Heart right ventricle (tissue), 16 donors: ENCODE measurements around the gene ABRACL. TPM values are rescaled to one million over a fixed set of nuclear protein-coding genes. Genes with fewer than 3 reads are reported as not detected.

Source experiments
- ATAC-seq, 8 donors: fragments of 200-7000 bp; cut with Tn5 transposase; one replicate each; pipeline ENCODE4 v1.9.1; 2020; ENCODE audit warnings: mild to moderate bottlenecking in 8 of 8, moderate library complexity in 8 of 8, moderate number of reproducible peaks in 1 of 8
- DNase-seq, 2 donors: peaks; one replicate each; pipeline ENCODE4 v3.0.0-alpha.2; 2020
- H3K27ac ChIP-seq, 10 donors: fragments of 200-600 bp; sonication (generic) in 2 of 10; one replicate each; pipeline versions ENCODE4 v1.5.0 to v1.8.0; 2020 to 2022; ENCODE audit warnings: mild to moderate bottlenecking in 3 of 10
- H3K27me3 ChIP-seq, 7 donors: fragments of 200-600 bp; one replicate each; pipeline ENCODE4 v1.8.0; 2021 to 2022; ENCODE audit warnings: mild to moderate bottlenecking in 2 of 7
- H3K36me3 ChIP-seq, 9 donors: fragments of 200-600 bp; sonication (generic) in 1 of 9; one replicate each; pipeline versions ENCODE4 v1.5.0 to v1.8.0; 2020 to 2022; ENCODE audit warnings: mild to moderate bottlenecking in 2 of 9
- H3K4me1 ChIP-seq, 9 donors: fragments of 200-600 bp; sonication (generic) in 1 of 9; one replicate each; pipeline versions ENCODE4 v1.5.0 to v1.8.0; 2020 to 2022; ENCODE audit warnings: mild to moderate bottlenecking in 4 of 9
- H3K4me3 ChIP-seq, 10 donors: fragments of 200-600 bp; sonication (generic) in 2 of 10; one replicate each; pipeline versions ENCODE4 v1.5.0 to v1.8.0; 2020 to 2022; ENCODE audit warnings: mild to moderate bottlenecking in 7 of 10, moderate library complexity in 2 of 10
- H3K9me3 ChIP-seq, 11 donors: fragments of 200-600 bp in 10 of 11; sonication (generic) in 2 of 11; one replicate each; pipeline versions ENCODE4 v1.5.0 to v1.8.0; 2013 to 2022; ENCODE audit warnings: mild to moderate bottlenecking in 2 of 11, control low read depth in 1 of 11, moderate library complexity in 1 of 11
- WGBS, 2 donors: extraction: QIAGEN DNeasy Blood & Tissue Kit; methylation state at CpG; one replicate each; pipeline ENCODE4 v1.1.7; 2013; ENCODE audit warnings: inconsistent platforms in 1 of 2; 5-methylcytosine and 5-hydroxymethylcytosine counted together
- intact Hi-C, 10 donors: fragments of 100-400 bp; cut with DNase I; formaldehyde crosslinking; loops; one replicate each; pipeline versions ENCODE4 v1.11.1 to v1.14.2; 2022
- polyA plus RNA-seq, 2 donors: library from polyadenylated mRNA; stranded (reverse); fragments of 200-250 nt; gene quantifications; one replicate each; pipeline ENCODE4 v1.2.3, GENCODE V29; 2013
- total RNA-seq, 10 donors: library from RNA; stranded (reverse); fragmentation: NEBNext Ultra II Directional in 3 of 10; extraction: Animal tissue kit (Norgen Biotek cat#: 25700) in 3 of 10; gene quantifications; one replicate each; pipeline versions ENCODE4 v1.2.1 to v1.2.4, GENCODE V29; 2021 to 2023
- TF ChIP-seq, protein P1 (sequence below), 9 donors: fragments of 200-600 bp; sonication (generic) in 2 of 9; IDR thresholded peaks; one replicate each; pipeline versions ENCODE4 v1.5.0 to v1.8.0; 2021 to 2022; ENCODE audit warnings: antibody characterized with exemption in 9 of 9, mild to moderate bottlenecking in 5 of 9, moderate library complexity in 1 of 9
- donor health status: Arrhythmogenic right ventricular cardiomyopathy.
- donor health status: ischemic (EF 13 %, LVEDD 7.1; RV severe dilation, severe dysfunction).
- donor health status: healthy with polysubstance abuse.
- donor health status: DM: no; HTN: yes; CAD: no.
- donor health status: DM: no; HTN: no; CAD: no.
- donor health status: ischemic (EF 25% LVEDD 6.9; RV normal size, moderate dysfunction).
- donor health status: ischemic (EF 25% LVEDD 5.7; RV mildly dilated, moderate dysfunction).
- donor health status: healthy.
- donor health status: DM: yes; HTN: yes; CAD: no.
- donor health status: Ischemic cardiomyopathy.
- donor health status: ischemic (EF 35%, LVEDD 5.7; RV mildly dilated, moderate dysfunction).
- donor health status: nonischemic (EF 11% LVEDD 7.7; RV severe dilation, severe dysfunction).
- donor health status: DM: yes; HTN: yes; CAD: no.
- donor health status: PGD.
- donor health status: ischemic (EF 29% LVEDD 5.4; RV normal size, mild dysfunction).
- donor health status: nonischemic (EF 23%, LVEDD 6.1; RV moderate dilation, normal function).

The ABRACL gene
- total and polyA plus RNA-seq, 12 donors, result 2.6 to 20.8 (median 5.6) TPM

DNA sequence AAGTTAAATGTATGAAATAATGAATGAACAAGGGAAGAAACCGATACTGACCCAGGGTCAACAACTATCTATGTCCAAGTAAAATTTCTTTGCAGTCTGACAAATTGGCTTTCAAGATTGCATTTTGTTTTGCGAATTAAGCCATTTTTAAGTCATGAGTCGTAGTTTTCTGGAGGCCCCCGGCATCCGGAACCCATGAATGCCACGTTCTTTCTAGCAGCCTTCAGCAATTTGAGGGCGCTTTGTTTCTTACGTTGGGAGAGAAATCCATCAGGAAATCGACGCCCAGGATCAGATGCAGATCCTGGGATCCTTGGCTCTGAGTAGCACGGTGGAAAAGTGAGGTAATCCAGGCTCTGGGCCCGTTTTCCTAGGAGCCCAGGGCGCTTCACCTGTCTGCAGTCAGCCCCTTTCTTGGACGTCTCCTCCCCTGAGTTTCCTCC lies 309 bp upstream of the ABRACL start:
- 2% methylated on average over 14 of the region's 14 CpGs for WGBS, 2 donors
- no peak for ATAC-seq

DNA sequence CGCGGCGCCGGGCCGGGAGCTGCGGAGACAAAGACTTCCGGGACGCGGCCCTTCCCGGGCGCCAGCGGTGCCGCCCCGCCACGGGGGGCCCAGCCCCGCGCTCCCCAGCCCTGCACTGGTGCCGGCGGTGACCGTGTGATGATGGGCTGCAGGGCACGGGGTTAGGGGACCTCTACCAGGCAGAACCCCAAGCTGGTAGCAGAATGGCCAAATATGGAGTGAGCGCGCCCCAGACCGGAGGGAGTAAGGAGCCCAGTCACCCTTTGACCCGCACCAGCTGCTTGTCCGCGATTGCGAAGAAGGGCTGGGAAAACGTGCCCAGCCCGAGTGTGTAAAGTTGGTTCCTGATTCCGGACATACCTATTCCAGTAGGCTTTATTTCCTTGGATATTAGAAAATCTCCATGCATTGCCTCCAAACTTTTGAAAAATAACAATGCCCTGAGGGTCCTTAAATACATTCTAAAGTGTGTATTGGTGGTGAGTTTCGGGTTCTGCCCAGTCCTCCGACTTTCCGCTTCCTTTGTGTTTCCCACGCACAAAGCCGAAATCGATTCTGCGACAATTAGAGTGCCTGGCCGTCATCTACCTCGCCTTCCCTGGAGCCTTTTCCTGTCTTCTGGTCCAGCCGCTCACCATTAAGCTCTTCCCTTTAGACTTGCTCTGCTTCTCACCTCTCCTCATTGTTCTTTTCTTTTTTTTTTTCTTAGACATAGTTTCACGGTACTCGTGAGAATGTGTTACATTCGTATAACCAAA lies 1.1 kb downstream of the ABRACL start:
- intact Hi-C loops, result loop anchor here in 3 of 10 donors (5.0 to 10.0 kb wide), 3 partner anchors 42 to 335 kb away; partner anchors contain the start of gene REPS1 (in 1 of the 3)

More for the DNA sequence above, 309 bp upstream of the ABRACL start:
- Histone ChIP-seq H3K27ac (peak overlapping the region; percentile 38 to 96 (median 89)), H3K9me3 (no peaks in the 10 kb centered on the region), H3K36me3 (no peaks in the 10 kb centered on the region), H3K4me3 (peak overlapping the region; percentile 85 to 97 (median 95)), H3K4me1 (peaks cover 0 to 49% (median 18%) of the 10 kb centered on the region in 9 donors), H3K27me3 (no peaks in the 10 kb centered on the region)
- intact Hi-C loops, result loop anchor here in 2 of 10 donors (5.0 to 10.0 kb wide), 2 partner anchors 41 to 87 kb away; partner anchors contain the start of gene REPS1 (in 1 of the 2)
- DNase-seq, result no peak
- TF ChIP-seq, protein P1, sequence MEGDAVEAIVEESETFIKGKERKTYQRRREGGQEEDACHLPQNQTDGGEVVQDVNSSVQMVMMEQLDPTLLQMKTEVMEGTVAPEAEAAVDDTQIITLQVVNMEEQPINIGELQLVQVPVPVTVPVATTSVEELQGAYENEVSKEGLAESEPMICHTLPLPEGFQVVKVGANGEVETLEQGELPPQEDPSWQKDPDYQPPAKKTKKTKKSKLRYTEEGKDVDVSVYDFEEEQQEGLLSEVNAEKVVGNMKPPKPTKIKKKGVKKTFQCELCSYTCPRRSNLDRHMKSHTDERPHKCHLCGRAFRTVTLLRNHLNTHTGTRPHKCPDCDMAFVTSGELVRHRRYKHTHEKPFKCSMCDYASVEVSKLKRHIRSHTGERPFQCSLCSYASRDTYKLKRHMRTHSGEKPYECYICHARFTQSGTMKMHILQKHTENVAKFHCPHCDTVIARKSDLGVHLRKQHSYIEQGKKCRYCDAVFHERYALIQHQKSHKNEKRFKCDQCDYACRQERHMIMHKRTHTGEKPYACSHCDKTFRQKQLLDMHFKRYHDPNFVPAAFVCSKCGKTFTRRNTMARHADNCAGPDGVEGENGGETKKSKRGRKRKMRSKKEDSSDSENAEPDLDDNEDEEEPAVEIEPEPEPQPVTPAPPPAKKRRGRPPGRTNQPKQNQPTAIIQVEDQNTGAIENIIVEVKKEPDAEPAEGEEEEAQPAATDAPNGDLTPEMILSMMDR (IDR thresholded peaks at IDR 0.05), result no peak

DNA sequence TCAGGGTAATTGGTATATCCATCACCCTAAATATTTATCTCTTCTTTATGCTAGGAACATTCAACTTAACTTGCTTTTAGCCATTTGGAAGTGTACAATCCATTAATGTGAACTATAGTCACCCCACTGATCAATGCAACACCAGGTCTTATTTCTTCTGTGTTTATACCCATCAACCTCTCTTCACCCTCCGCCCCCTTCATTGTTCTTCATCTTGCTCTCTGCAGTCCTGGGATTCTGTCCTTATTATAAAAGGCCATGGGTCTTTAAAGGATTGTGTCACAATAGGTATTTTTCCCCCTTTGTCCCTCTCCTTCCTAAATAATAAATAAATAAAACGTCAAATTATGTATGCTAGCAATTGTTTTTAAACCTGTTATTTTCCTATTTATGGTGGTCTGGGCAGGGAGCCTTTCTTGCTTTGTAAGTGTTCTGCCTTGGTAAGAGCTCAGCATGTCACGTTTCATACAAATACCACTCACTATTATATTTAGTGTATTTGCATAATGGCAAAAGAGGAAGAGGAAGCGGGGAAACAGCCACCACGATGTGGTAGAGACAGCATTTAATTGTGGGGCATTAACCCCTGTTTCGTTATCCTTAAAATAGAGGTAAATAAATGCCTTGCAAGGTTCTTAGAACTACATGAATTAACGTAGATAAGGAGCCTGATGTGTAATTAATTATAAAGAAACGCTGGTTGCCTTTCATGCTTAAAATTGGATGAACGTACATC lies 1.9 kb downstream of the ABRACL start:
- WGBS, 2 donors, result 72 to 74% methylated on average over 9 of the region's 9 CpGs
- TF ChIP-seq, protein P1 (IDR thresholded peaks at IDR 0.05), result no peak
- peaks cover 0 to 16% (median 0%) of the 10 kb centered on the region in 9 donors for H3K36me3 ChIP-seq
- ATAC-seq, result no peak
- no peaks in the 10 kb centered on the region for H3K9me3 ChIP-seq
- H3K27me3 ChIP-seq, result no peaks in the 10 kb centered on the region
- peak overlapping the region in 6 of 10 donors; percentile 87 to 96 (median 90) for H3K27ac ChIP-seq
- peaks cover 0 to 48% (median 18%) of the 10 kb centered on the region in 9 donors for H3K4me1 ChIP-seq
- H3K4me3 ChIP-seq, result peak overlapping the region in 8 of 10 donors; percentile 85 to 97 (median 95)
- intact Hi-C loops, result loop anchor here in 1 of 10 donors (10.0 kb wide), 1 partner anchor 334 kb away; no protein-coding TSS in a partner anchor
- DNase-seq, result no peak

More for the DNA sequence above, 1.1 kb downstream of the ABRACL start:
- no peaks in the 10 kb centered on the region for H3K9me3 ChIP-seq
- H3K27ac ChIP-seq, result peak overlapping the region; percentile 38 to 96 (median 89)
- peak; percentile 64 to 69 for DNase-seq
- H3K36me3 ChIP-seq, result peaks cover 0 to 8% (median 0%) of the 10 kb centered on the region in 9 donors
- H3K4me1 ChIP-seq, result peaks cover 0 to 49% (median 18%) of the 10 kb centered on the region in 9 donors
- peak overlapping the region; percentile 85 to 97 (median 95) for H3K4me3 ChIP-seq
- ATAC-seq, result peak; percentile 35 to 81 (median 70)
- 6 to 7% methylated on average over 40 to 44 of the region's 44 CpGs for WGBS, 2 donors
- TF ChIP-seq, protein P1 (IDR thresholded peaks at IDR 0.05), result no peak
- H3K27me3 ChIP-seq, result no peaks in the 10 kb centered on the region

DNA sequence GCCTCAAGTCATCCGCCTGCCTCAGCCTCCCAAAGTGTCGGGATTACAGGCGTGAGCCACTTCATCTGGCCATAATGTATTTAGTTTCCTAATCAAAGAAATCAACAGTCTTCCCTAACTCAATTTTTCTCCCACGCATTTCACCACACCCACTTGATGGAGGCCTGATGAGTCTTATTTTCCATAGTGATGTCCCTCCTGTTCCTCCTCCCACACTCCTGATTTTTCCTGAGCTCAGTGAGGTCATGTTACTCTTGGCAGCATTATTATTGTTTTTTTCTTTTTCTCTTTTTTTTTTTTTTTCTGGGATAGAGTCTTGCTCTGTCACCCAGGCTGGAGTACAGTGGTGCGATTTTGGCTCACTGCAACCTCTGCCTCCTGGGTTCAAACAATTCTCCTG lies 8.9 kb downstream of the ABRACL start:
- DNase-seq (peak in 1 of 2 donors; percentile 10), ATAC-seq (peak in 7 of 8 donors; percentile 38 to 90 (median 74))
- intact Hi-C loops, result loop anchor here in 1 of 10 donors (10.0 kb wide), 1 partner anchor 327 kb away; no protein-coding TSS in a partner anchor
- no peaks in the 10 kb centered on the region for H3K9me3 ChIP-seq
- H3K4me3 ChIP-seq, result no peak overlapping the region
- TF ChIP-seq, protein P1 (IDR thresholded peaks at IDR 0.05), result no peak
- WGBS, 2 donors, result 63 to 73% methylated on average over 5 of the region's 5 CpGs
- peaks cover 0 to 7% (median 0%) of the 10 kb centered on the region in 9 donors for H3K4me1 ChIP-seq
- peaks cover 0 to 74% (median 0%) of the 10 kb centered on the region in 9 donors for H3K36me3 ChIP-seq
- peak overlapping the region in 2 of 10 donors; percentile 7 to 41 for H3K27ac ChIP-seq
- H3K27me3 ChIP-seq, result no peaks in the 10 kb centered on the region
